ENCODE measurements around the gene GEMIN7. TPM values are rescaled to one million over a fixed set of nuclear protein-coding genes. Genes with fewer than 3 reads are reported as not detected.

GEMIN7 gene
- total RNA-seq, 1 experiment from 2014 or later, result 46.0 TPM

DNA sequence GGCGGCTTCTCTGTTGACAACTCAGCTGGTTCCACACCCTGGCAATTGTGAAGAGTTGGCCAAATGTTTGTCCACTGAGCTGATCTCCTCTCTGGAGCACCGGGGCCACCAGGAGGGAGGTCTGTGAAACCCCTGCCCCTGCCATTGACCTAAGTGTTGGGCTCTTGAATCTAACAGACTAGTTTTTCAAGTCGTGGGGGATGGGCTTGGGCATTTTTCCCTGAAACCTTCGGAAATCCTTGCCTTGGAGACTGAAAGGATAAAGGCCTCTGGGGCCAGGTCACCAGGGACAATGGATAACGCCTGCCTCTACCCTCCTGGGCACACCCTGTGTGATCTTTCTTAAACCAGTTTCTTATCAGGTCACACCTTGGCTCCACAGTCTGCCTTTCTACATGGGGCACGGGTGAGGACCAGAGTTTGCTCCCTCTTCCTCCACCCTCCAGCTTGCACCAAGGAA lies 881 bp downstream of the GEMIN7 start:
- peaks cover 37 to 46% of the 10 kb centered on the region in 2 experiments for H3K4me1 Mint-ChIP-seq
- peak overlapping the region; percentile 3 for H3K27ac ChIP-seq (ENCODE audit: insufficient read length, low read depth, low read length)
- H4K5ac ChIP-seq (ENCODE audit: insufficient read length, low read depth, low read length), result no peak overlapping the region
- H3K79me2 ChIP-seq (ENCODE audit: insufficient read depth, low read length), result peaks cover 5% of the 10 kb centered on the region; the same call in 1 of the 2 replicates
- no peak overlapping the region for H2BK5ac ChIP-seq (ENCODE audit: insufficient read length, low read length)
- peaks cover 15% of the 10 kb centered on the region for H3K23me2 ChIP-seq (ENCODE audit: insufficient read length, low read depth, low read length, poor library complexity, severe bottlenecking)
- H3K9me3 Mint-ChIP-seq, result no peaks in the 10 kb centered on the region; a peak in 1 of 5 replicates
- H3K4ac ChIP-seq (ENCODE audit: low read depth, low read length), result no peak overlapping the region
- DNase-seq, result peak; percentile 62
- no peaks in the 10 kb centered on the region for H3K27me3 ChIP-seq (ENCODE audit: insufficient read depth, low read length)
- H3K27ac Mint-ChIP-seq, result peak overlapping the region; percentile 97 to 99 (median 99)
- peaks cover 4% of the 10 kb centered on the region for H3K79me1 ChIP-seq (ENCODE audit: insufficient read depth, low read depth, low read length, poor library complexity, severe bottlenecking)
- H3K4me2 ChIP-seq (ENCODE audit: insufficient read depth, insufficient read length, low read length), result peak overlapping the region; percentile 68
- H2BK120ac ChIP-seq (ENCODE audit: low read depth, low read length, poor library complexity, severe bottlenecking), result no peak overlapping the region
- H3K9ac ChIP-seq (ENCODE audit: extremely low read depth, insufficient read length, low read length), result peak overlapping the region; percentile 56
- WGBS (ENCODE audit: extremely low coverage, insufficient read length, low lambda C conversion rate), result no CpG with 5 or more reads among the region's 6 CpGs
- no peak overlapping the region for H3K23ac ChIP-seq (ENCODE audit: insufficient read length, low read depth, low read length)
- no peak overlapping the region for H4K8ac ChIP-seq (replicated peaks; ENCODE audit: insufficient read length, low read depth, low read length)
- no peaks in the 10 kb centered on the region for H3K9me3 ChIP-seq (ENCODE audit: control insufficient read depth, low read depth, low read length)
- no peak overlapping the region for H2BK15ac ChIP-seq (ENCODE audit: low read depth, low read length)
- H2BK12ac ChIP-seq (ENCODE audit: insufficient read length, low read depth, low read length), result no peak overlapping the region
- peak overlapping the region; percentile 65 for H3K14ac ChIP-seq (ENCODE audit: insufficient read depth, low read length)
- H3T11ph ChIP-seq (ENCODE audit: low read length), result no peak overlapping the region
- no peak overlapping the region for H4K91ac ChIP-seq (ENCODE audit: insufficient read length, low read depth, low read length)
- no peak overlapping the region for H3K56ac ChIP-seq (ENCODE audit: insufficient read length, low read depth, low read length)
- H3K27me3 Mint-ChIP-seq (ENCODE audit: low read depth), result no peaks in the 10 kb centered on the region; the same call in 1 of the 2 replicates
- H4K20me1 ChIP-seq (ENCODE audit: control insufficient read depth, insufficient read depth, insufficient read length), result no peaks in the 10 kb centered on the region
- peaks cover 7% of the 10 kb centered on the region; the same call in 1 of the 2 replicates for H3K4me1 ChIP-seq (ENCODE audit: insufficient read depth, low read length)
- peak overlapping the region; percentile 99 for H3K4me3 Mint-ChIP-seq
- H3K18ac ChIP-seq (ENCODE audit: insufficient read length, low read depth, low read length), result peak overlapping the region; percentile 44
- H3K36me3 Mint-ChIP-seq (ENCODE audit: insufficient read depth in 1 of 3, low read depth in 3 of 3), result peaks cover 13 to 30% (median 22%) of the 10 kb centered on the region in 3 experiments; a peak in 6 of 7 replicates
- no peak overlapping the region for H2AK5ac ChIP-seq (ENCODE audit: insufficient read length, low read length)
- TF ChIP-seq, protein P1, sequence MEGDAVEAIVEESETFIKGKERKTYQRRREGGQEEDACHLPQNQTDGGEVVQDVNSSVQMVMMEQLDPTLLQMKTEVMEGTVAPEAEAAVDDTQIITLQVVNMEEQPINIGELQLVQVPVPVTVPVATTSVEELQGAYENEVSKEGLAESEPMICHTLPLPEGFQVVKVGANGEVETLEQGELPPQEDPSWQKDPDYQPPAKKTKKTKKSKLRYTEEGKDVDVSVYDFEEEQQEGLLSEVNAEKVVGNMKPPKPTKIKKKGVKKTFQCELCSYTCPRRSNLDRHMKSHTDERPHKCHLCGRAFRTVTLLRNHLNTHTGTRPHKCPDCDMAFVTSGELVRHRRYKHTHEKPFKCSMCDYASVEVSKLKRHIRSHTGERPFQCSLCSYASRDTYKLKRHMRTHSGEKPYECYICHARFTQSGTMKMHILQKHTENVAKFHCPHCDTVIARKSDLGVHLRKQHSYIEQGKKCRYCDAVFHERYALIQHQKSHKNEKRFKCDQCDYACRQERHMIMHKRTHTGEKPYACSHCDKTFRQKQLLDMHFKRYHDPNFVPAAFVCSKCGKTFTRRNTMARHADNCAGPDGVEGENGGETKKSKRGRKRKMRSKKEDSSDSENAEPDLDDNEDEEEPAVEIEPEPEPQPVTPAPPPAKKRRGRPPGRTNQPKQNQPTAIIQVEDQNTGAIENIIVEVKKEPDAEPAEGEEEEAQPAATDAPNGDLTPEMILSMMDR (conservative IDR thresholded peaks at IDR 0.05), result no peak
- H2BK20ac ChIP-seq (ENCODE audit: low read depth, low read length, poor library complexity, severe bottlenecking), result no peak overlapping the region
- no peak overlapping the region for H2AFZ ChIP-seq (ENCODE audit: low read length)

Measured in H9 (cell line).